ENCODE measurements around the gene DNAJC5G.

GRCh38 chr2:27290549-27290948, 15.3 kb downstream of the DNAJC5G start:
- no peak for TF ChIP-seq CTCF (IDR thresholded peaks at IDR 0.05)
- TF ChIP-seq POLR2A (IDR thresholded peaks at IDR 0.05) = no peak

Data from thyroid gland (tissue), 4 donors.